ENCODE measurements around the gene PGAM2. TPM values are rescaled to one million over a fixed set of nuclear protein-coding genes. Genes with fewer than 3 reads are reported as not detected.

The PGAM2 gene
- total RNA-seq, 2 experiments from 2014 or later: 0.69 to 0.80 TPM

DNA sequence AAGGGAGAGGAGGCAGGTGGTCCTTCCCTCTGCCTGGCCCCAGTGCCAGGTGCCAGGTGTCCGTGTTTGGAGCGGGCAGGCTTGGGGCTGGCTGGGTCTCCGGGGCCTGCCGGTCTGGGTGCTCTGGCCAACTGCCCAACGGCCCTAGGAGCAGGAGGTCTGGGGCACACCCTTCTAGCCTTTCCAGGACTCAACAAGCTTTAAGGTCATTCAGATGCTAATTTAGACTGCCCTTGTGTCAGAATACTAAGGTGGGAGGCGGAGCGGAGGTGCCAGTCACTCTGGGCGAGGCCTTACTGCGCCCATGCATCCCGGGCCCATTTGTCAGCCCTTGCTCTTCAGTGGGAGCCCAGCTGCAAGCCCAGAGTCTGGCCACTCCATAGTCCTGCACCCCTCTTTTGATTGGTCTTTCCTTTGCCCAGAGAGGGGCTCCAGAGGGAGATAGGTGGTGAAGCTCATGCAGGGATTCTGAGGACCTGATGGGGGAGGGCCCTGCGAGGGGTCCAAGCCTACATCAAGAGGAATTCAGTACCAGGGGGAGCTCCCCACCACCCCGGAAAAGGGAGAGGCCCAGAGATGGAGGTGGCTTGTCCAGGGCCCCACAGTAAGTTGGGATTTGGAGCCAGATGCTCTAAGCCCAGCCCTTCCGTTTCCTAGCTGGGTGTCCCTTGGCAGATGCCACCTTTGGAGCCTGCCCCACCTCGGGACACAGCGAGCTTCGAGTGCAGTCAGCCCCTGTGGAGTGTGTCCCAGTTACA is 1.3 kb downstream of the PGAM2 start:
- DNase-seq (ENCODE audit: low spot score): no peak
- CTCF ChIA-PET (ENCODE audit: unreplicated experiment): no interaction called here
- H3K36me3 ChIP-seq (ENCODE audit: insufficient read depth, low read length): peaks cover 40% of the 10 kb centered on the region
- no peak overlapping the region for H3K27ac ChIP-seq (ENCODE audit: low read depth, low read length, poor library complexity, severe bottlenecking)
- H3K9me2 ChIP-seq (ENCODE audit: insufficient read depth, low read length): no peaks in the 10 kb centered on the region
- no peak overlapping the region for H3K4me2 ChIP-seq (ENCODE audit: low read length)
- POLR2A ChIA-PET: no interaction called here
- no peak overlapping the region for H3K4me3 ChIP-seq (ENCODE audit: low read depth, low read length, poor library complexity, severe bottlenecking)
- intact Hi-C loops (cut with micrococcal nuclease; ENCODE audit: unreplicated experiment): no loop called here
- H3K4me1 ChIP-seq (ENCODE audit: insufficient read depth, low read length, poor library complexity, severe bottlenecking): peaks cover 11% of the 10 kb centered on the region
- no peaks in the 10 kb centered on the region for H3K79me2 ChIP-seq (ENCODE audit: insufficient read depth, low read depth, low read length)
- no peak overlapping the region for H2AFZ ChIP-seq (ENCODE audit: low read length)
- no peaks in the 10 kb centered on the region for H3K9me3 ChIP-seq (ENCODE audit: low read length)
- H4K20me1 ChIP-seq (ENCODE audit: insufficient read depth, low read length): no peaks in the 10 kb centered on the region
- TF ChIP-seq, protein P1, sequence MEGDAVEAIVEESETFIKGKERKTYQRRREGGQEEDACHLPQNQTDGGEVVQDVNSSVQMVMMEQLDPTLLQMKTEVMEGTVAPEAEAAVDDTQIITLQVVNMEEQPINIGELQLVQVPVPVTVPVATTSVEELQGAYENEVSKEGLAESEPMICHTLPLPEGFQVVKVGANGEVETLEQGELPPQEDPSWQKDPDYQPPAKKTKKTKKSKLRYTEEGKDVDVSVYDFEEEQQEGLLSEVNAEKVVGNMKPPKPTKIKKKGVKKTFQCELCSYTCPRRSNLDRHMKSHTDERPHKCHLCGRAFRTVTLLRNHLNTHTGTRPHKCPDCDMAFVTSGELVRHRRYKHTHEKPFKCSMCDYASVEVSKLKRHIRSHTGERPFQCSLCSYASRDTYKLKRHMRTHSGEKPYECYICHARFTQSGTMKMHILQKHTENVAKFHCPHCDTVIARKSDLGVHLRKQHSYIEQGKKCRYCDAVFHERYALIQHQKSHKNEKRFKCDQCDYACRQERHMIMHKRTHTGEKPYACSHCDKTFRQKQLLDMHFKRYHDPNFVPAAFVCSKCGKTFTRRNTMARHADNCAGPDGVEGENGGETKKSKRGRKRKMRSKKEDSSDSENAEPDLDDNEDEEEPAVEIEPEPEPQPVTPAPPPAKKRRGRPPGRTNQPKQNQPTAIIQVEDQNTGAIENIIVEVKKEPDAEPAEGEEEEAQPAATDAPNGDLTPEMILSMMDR (conservative IDR thresholded peaks at IDR 0.05; ENCODE audit: low read length): no peak
- TF ChIP-seq EZH2phosphoT487 (IDR thresholded peaks at IDR 0.05; ENCODE audit: borderline replicate concordance, low read depth, low read length): no peak
- BruUV-seq (replicated peaks): no TSS peak

DNA sequence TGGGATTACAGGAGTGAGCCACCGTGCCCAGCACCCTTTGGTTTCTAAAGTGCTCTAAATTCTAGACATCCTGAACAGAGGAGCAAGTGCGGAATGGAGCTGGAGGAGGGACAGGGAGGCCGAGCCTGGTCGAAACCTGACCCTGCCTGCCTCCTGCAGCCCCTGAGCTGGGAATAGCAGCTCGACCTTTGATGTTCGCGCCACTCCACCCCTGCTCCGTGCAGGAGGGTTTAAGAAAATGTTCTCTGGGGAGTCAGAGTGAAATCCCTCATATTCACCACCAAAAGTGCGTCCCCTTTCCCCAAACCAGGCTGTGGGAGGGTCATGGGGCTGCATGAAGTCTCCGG is 1.8 kb downstream of the PGAM2 start:
- no peaks in the 10 kb centered on the region for H3K79me2 ChIP-seq (ENCODE audit: insufficient read depth, low read depth, low read length)
- no peak for DNase-seq (ENCODE audit: low spot score)
- no TSS peak for BruUV-seq (replicated peaks)
- ChIA-PET POLR2A (no interaction called here), CTCF (ENCODE audit: unreplicated experiment) (no interaction called here)
- no peaks in the 10 kb centered on the region for H3K9me2 ChIP-seq (ENCODE audit: insufficient read depth, low read length)
- H2AFZ ChIP-seq (ENCODE audit: low read length): no peak overlapping the region
- H3K27ac ChIP-seq (ENCODE audit: low read depth, low read length, poor library complexity, severe bottlenecking): no peak overlapping the region
- no peak for TF ChIP-seq EZH2phosphoT487 (IDR thresholded peaks at IDR 0.05; ENCODE audit: borderline replicate concordance, low read depth, low read length)
- TF ChIP-seq, protein P1 (conservative IDR thresholded peaks at IDR 0.05; ENCODE audit: low read length): no peak
- H3K4me1 ChIP-seq (ENCODE audit: insufficient read depth, low read length, poor library complexity, severe bottlenecking): peaks cover 17% of the 10 kb centered on the region
- peaks cover 46% of the 10 kb centered on the region for H3K36me3 ChIP-seq (ENCODE audit: insufficient read depth, low read length)
- no peak overlapping the region for H3K4me2 ChIP-seq (ENCODE audit: low read length)
- no peaks in the 10 kb centered on the region for H4K20me1 ChIP-seq (ENCODE audit: insufficient read depth, low read length)
- no peaks in the 10 kb centered on the region for H3K9me3 ChIP-seq (ENCODE audit: low read length)
- intact Hi-C loops (cut with micrococcal nuclease; ENCODE audit: unreplicated experiment): no loop called here
- no peak overlapping the region for H3K4me3 ChIP-seq (ENCODE audit: low read depth, low read length, poor library complexity, severe bottlenecking)

DNA sequence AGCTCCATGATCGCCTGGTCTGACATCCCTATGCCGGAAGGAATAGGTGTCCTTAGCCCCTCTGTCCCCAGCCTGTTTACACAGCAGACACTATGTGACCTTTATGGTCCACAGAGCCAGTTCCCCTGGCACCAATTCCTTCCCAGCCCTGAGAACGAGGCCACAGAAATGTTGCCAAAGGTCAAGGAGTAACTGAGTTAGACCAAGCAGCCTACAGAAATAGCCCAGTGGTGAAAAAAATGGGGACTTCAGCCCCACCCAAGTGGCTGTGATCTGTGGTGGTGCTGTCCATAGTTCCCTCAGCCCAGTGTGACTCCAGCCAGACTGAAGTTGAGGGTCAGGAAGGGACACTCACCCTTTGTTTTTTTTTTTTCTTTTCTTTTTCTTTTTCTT is 2.5 kb downstream of the PGAM2 start:
- ChIA-PET POLR2A (no interaction called here), CTCF (ENCODE audit: unreplicated experiment) (no interaction called here)
- Histone ChIP-seq H3K9me3 (ENCODE audit: low read length) (no peaks in the 10 kb centered on the region), H3K9me2 (ENCODE audit: insufficient read depth, low read length) (no peaks in the 10 kb centered on the region), H3K4me2 (ENCODE audit: low read length) (no peak overlapping the region), H3K79me2 (ENCODE audit: insufficient read depth, low read depth, low read length) (no peaks in the 10 kb centered on the region), H3K36me3 (ENCODE audit: insufficient read depth, low read length) (peaks cover 52% of the 10 kb centered on the region), H3K4me1 (ENCODE audit: insufficient read depth, low read length, poor library complexity, severe bottlenecking) (peaks cover 23% of the 10 kb centered on the region), H3K4me3 (ENCODE audit: low read depth, low read length, poor library complexity, severe bottlenecking) (no peak overlapping the region), H2AFZ (ENCODE audit: low read length) (no peak overlapping the region), H3K27ac (ENCODE audit: low read depth, low read length, poor library complexity, severe bottlenecking) (no peak overlapping the region), H4K20me1 (ENCODE audit: insufficient read depth, low read length) (no peaks in the 10 kb centered on the region)
- TF ChIP-seq, protein P1 (conservative IDR thresholded peaks at IDR 0.05; ENCODE audit: low read length): no peak
- no peak for TF ChIP-seq EZH2phosphoT487 (IDR thresholded peaks at IDR 0.05; ENCODE audit: borderline replicate concordance, low read depth, low read length)
- intact Hi-C loops (cut with micrococcal nuclease; ENCODE audit: unreplicated experiment): no loop called here
- no TSS peak for BruUV-seq (replicated peaks)
- DNase-seq (ENCODE audit: low spot score): no peak
